ENCODE measurements around the gene MAGEB5.
"Not testable (repeated sequence)": the region's sequence is repeated elsewhere in the genome, so short reads cannot be mapped to it uniquely, and the experiment has no call there.

Gene MAGEB5

GRCh38 chrX:26215869-26216268 is at the start of gene MAGEB5:
MAGEB5 (plus strand) TSS chrX:26216169; CDS start chrX:26217302, 1,133 bp downstream.
- DNase-seq: no peak

GRCh38 chrX:26192204-26192603 is 23.8 kb upstream of the MAGEB5 start, which contains the start of gene MAGEB6:
MAGEB6 (plus strand) TSS chrX:26192440; CDS start chrX:26193847, 1,407 bp downstream.
- DNase-seq: no peak

GRCh38 chrX:26203561-26203960 is 12.4 kb upstream of the MAGEB5 start:
- no peak for DNase-seq

- DNase-seq: not testable (repeated sequence)
Observed at GRCh38 chrX:26204717-26205116, 11.3 kb upstream of the MAGEB5 start.

- no peak for DNase-seq
Observed at GRCh38 chrX:26208012-26208411, 8.0 kb upstream of the MAGEB5 start.

- DNase-seq: no peak
Observed at GRCh38 chrX:26219351-26219750, 3.4 kb downstream of the MAGEB5 start.

- DNase-seq: no peak
Observed at GRCh38 chrX:26234177-26234576, 18.2 kb downstream of the MAGEB5 start.

GRCh38 chrX:26253526-26253925 is 37.6 kb downstream of the MAGEB5 start:
- no peak for DNase-seq

- no peak for DNase-seq
Observed at GRCh38 chrX:26254436-26254835, 38.5 kb downstream of the MAGEB5 start.

GRCh38 chrX:26262121-26262523 is 46.2 kb downstream of the MAGEB5 start:
- no peak for DNase-seq
